ENCODE results near the gene TP53TG5.
A peak's percentile ranks its signal among the peaks of the same experiment; 100 is the strongest.

Gene TP53TG5

GRCh38 chr20:45405571-45406259, 27.6 kb upstream of the TP53TG5 start:
- no peak for DNase-seq

DNA sequence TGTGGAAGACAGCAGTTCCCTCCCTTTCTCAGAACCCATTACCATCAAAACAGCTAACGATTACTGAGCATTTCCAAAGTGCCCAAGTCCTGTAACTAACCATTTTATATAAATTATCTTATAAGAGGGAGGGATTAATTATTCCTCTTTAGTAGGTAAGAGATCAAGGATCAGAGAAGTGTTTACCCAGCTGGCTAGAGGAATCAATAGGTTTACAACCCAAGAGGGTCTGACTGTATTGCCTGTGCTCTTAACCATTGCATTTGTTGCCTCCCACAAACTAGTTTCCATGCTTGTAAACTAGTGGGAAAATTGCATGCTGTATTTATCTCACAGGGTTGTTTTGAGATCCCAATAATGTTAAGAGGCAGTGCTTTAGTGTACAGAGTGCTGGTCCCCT, 26.3 kb upstream of the TP53TG5 start:
- DNase-seq, result no peak

DNA sequence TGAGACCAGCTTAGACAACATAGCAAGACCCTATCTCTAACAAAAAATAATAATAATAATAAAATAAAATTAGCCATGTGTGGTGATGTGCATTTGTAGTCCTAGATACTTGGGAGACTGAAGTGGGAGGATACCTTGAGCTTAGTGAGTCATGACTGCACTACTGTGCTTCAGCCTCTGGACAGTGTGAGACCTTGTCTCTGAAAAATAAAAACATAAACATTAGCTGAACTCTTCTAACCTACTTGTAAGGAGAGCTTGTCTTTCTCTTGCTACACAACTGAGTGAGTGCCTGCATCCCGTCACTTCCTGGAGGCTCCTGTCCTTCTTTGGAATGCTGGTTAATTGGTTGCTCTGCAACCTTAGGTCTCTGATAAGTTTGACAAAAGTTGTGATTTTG, 24.8 kb upstream of the TP53TG5 start:
- no peak for DNase-seq

DNA sequence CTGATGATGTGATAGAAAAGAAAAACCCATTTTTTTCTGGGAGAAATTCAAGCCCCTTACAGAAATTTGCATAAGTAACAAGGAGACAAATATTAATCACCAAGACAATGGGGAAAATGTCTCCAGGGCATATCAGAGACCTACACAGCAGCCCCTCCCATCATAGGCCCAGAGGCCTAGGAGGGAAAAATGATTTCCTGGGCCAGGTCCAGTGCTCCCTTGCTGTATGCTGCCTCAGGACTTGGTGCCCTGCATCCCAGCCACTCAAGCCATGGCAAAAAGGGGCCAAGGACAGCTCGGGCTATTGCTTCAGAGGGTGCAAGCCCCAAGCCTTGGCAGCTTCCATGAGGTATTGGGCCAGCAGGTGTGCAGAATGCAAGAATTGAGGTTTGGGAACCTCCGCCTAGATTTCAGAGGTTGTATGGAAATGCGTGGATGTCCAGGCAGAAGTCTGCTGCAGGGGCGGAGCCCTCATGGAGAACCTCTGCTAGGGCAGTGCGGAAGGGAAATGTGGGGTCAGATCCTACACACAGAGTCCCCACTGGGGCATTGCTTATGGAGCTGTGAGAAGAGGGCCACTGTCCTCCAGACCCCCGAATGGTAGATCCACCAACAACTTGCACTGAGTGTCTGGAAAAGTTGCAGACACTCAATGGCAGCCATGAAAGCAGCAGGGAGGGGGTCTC, 22.4 kb upstream of the TP53TG5 start:
- DNase-seq, result no peak

DNA sequence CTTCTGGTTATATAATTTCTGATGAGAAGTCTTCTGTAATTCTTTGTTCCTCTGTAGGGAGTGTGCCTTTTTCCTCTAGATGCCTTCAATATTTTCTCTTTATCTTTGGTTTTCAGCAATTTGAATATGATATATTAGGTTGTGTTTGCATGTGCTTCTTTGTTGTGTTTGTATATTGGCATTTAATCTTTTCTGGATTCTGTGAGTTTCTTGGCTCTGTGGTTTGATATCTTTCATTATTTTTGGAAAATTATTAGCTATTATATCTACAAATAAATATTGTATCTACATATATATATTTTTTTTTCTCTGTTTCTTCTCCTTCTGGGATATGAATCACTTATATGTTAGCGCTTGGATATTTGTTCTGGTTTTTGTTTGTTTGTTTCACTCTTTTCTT, 20.9 kb upstream of the TP53TG5 start:
- no peak for DNase-seq

- no peak for DNase-seq
Measured at GRCh38 chr20:45395114-45395415, 16.9 kb upstream of the TP53TG5 start.

GRCh38 chr20:45394221-45395113, 16.3 kb upstream of the TP53TG5 start:
- no peak for DNase-seq

DNA sequence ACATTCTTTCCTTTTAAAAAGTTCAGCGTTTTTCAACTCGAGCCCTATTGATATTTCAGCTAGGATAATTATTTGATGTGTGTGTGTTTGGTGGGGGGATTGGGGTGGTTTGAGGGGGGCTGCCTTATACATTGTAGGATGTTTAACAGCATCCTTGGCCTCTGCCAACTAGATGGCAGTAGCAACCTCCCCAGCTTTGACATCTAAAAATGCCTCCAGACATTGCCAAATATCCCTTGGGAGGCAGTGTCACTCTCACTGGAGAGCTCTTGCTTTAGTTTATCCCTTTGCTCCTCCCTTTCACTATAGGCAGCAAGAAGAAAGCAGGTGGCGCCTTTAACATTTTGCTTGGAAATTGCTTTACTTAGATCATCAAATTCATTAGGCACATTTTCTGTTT, 14.6 kb upstream of the TP53TG5 start:
- DNase-seq, result no peak

DNA sequence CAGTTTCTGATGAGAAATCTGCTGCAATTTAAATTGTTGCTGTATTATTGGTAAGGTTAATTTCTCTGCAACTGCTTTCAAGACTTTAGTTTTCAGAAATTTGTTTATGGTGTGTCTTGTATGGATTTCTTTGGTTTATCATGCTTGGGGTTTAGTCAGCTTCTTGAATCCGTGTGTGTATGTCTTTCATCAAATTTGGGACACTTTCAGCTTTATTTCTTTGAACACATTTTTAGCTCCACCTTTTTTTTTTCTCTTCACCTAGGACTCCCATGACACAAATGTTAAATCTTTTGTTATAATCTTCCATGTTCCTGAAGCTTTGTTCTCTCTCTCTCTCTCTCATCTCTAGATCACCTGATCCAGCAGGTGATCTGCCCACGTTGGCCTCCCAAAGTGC, 13.4 kb upstream of the TP53TG5 start:
- DNase-seq, result no peak

GRCh38 chr20:45390931-45391330, 12.8 kb upstream of the TP53TG5 start:
- no peak for DNase-seq

- DNase-seq, result no peak
Measured at GRCh38 chr20:45387274-45387673, 9.1 kb upstream of the TP53TG5 start.

DNA sequence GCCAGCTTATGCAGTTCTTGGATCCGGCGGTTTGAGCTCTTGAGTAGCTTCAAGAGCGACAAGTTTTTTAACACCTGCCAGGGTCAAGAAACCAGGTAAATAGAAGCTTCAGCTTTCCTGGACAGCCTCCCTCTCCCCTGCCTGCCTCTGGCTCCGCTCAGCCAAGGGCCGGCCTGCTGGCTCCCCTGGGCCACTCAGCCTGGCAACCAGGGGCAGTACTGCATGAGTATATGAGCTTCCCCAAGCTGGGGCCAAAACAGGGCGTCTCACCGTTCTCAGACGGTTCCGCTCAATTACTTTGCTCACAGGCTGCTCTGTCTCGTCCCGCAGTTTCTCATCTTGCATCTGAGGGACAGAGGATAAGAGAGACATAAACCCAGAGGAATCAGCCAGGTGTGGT, 856 bp downstream of the TP53TG5 start:
- no peak for DNase-seq

- DNase-seq, result no peak
Measured at GRCh38 chr20:45374966-45375365, 3.2 kb downstream of the TP53TG5 start.

GRCh38 chr20:45374101-45374467, 4.0 kb downstream of the TP53TG5 start:
- DNase-seq, result no peak

DNA sequence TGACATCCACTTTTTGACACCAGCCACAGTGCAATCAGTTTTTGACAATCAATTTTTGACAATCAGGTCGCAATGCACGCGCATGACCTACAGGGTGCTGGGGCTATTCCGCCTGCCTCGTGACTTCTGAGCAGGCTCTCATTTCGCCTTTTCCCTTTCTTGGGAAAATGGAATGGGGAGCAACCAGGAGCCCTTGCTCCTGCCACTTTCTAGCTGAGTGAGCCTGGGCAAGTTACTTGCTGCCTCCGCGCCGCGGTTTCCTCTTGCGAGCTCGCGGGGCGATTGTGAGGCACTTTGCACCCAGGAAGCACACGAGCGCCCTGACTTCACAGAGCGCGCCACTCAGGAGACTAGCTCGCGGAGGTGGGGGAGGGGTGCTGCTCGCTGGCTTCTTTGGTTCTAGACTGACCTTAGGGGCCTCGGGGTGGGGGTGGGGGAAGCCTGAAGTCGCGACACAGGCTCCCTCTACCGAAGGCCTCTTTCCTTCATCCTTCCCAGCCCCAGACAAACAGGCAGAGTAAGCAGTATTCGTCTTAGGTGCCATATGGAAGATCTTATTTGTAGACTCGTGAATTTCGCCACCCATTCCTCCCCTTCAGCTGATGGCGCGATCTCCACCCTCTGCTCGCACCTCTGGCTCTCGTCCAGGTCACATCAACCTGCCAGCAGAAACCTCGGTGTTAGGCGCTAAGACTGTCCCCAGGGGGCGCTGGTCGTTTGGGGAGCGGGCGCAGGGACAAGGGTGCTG, 4.6 kb downstream of the TP53TG5 start:
- DNase-seq, result peak; percentile 58

GRCh38 chr20:45372646-45373352, 5.3 kb downstream of the TP53TG5 start:
- DNase-seq, result no peak

- no peak for DNase-seq
Measured at GRCh38 chr20:45372241-45372640, 5.9 kb downstream of the TP53TG5 start.

GRCh38 chr20:45370571-45371160, 7.5 kb downstream of the TP53TG5 start:
- no peak for DNase-seq

GRCh38 chr20:45368221-45368980, 9.7 kb downstream of the TP53TG5 start:
- DNase-seq, result peak; percentile 95

GRCh38 chr20:45367126-45367525, 11.0 kb downstream of the TP53TG5 start:
- no peak for DNase-seq

- DNase-seq, result no peak
Measured at GRCh38 chr20:45366631-45367030, 11.5 kb downstream of the TP53TG5 start.

Measured in MV-4-11 (cell line).